KMS-11 (cell line): ENCODE measurements around the gene COPS4.

Source experiments
- H2AFZ ChIP-seq: fragments of 200-600 bp; sonication (generic); 2 replicates; pipeline ENCODE4 v1.6.1; 2016; ENCODE audit warnings: antibody characterized with exemption, mixed run types, low read depth
- H3K27ac ChIP-seq: fragments of 200-600 bp; sonication (generic); 2 replicates; pipeline ENCODE4 v1.6.1; 2016; ENCODE audit warnings: mild to moderate bottlenecking, mixed run types
- H3K27me3 ChIP-seq: fragments of 200-600 bp; sonication (generic); 2 replicates; pipeline ENCODE4 v1.6.1; 2017; ENCODE audit warnings: mild to moderate bottlenecking, low read depth, mixed run types, moderate library complexity; ENCODE audit not compliant: insufficient read depth
- H3K36me3 ChIP-seq: fragments of 200-600 bp; sonication (generic); 2 replicates; pipeline ENCODE4 v1.6.1; 2017; ENCODE audit warnings: mild to moderate bottlenecking, mixed run types; ENCODE audit not compliant: insufficient read depth
- H3K4me1 ChIP-seq: fragments of 200-600 bp; sonication (generic); 2 replicates; pipeline ENCODE4 v1.6.1; 2016; ENCODE audit warnings: mild to moderate bottlenecking, low read depth, mixed run types; ENCODE audit not compliant: poor library complexity, severe bottlenecking
- H3K4me2 ChIP-seq: fragments of 200-600 bp; sonication (generic); 2 replicates; pipeline ENCODE4 v1.7.0; 2016; ENCODE audit warnings: mild to moderate bottlenecking, mixed run types
- H3K4me3 ChIP-seq: fragments of 200-600 bp; sonication (generic); IDR thresholded peaks from 2 replicates; pipeline ENCODE4 v1.6.1; 2017; ENCODE audit warnings: low read depth, low read length, mixed read lengths; ENCODE audit not compliant: insufficient read depth
- H3K79me2 ChIP-seq: fragments of 200-600 bp; sonication (generic); 2 replicates; pipeline ENCODE4 v1.6.1; 2016; ENCODE audit warnings: low read depth, mixed run types; ENCODE audit not compliant: insufficient read depth
- H3K9ac ChIP-seq: fragments of 200-600 bp; sonication (generic); 2 replicates; pipeline ENCODE4 v1.6.1; 2016; ENCODE audit warnings: mild to moderate bottlenecking, mixed run types
- H4K20me1 ChIP-seq: fragments of 200-600 bp; sonication (generic); 2 replicates; pipeline ENCODE4 v1.6.1; 2016; ENCODE audit warnings: mild to moderate bottlenecking, mixed run types; ENCODE audit not compliant: insufficient read depth
- CTCF ChIP-seq: fragments of 200-600 bp; sonication (generic); conservative IDR thresholded peaks from 2 replicates; pipeline ENCODE4 v1.6.1; 2017; ENCODE audit warnings: low read depth, mild to moderate bottlenecking, antibody characterized with exemption, low read length, moderate library complexity, mixed read lengths

Gene COPS4

GRCh38 chr4:83089410-83090157, 54.6 kb downstream of the COPS4 start:
- Histone ChIP-seq H3K79me2 (no peaks in the 10 kb centered on the region), H3K27ac (no peak overlapping the region), H3K27me3 (no peaks in the 10 kb centered on the region), H3K36me3 (no peaks in the 10 kb centered on the region), H4K20me1 (no peaks in the 10 kb centered on the region), H3K4me2 (no peak overlapping the region), H3K4me3 (no peak overlapping the region), H3K9ac (no peak overlapping the region), H2AFZ (no peak overlapping the region), H3K4me1 (no peaks in the 10 kb centered on the region)
- TF ChIP-seq CTCF: no peak

- Histone ChIP-seq H3K79me2 (no peaks in the 10 kb centered on the region), H2AFZ (no peak overlapping the region), H3K27me3 (no peaks in the 10 kb centered on the region), H3K27ac (no peak overlapping the region), H3K4me3 (no peak overlapping the region), H3K4me2 (no peak overlapping the region), H4K20me1 (no peaks in the 10 kb centered on the region), H3K36me3 (no peaks in the 10 kb centered on the region), H3K9ac (no peak overlapping the region), H3K4me1 (peaks cover 6% of the 10 kb centered on the region)
- TF ChIP-seq CTCF: no peak
These were observed 58.2 kb downstream of the COPS4 start for GRCh38 chr4:83093060-83093640.

GRCh38 chr4:83096397-83096796, 61.4 kb downstream of the COPS4 start:
- Histone ChIP-seq H3K4me1 (peaks cover 6% of the 10 kb centered on the region), H3K36me3 (no peaks in the 10 kb centered on the region), H4K20me1 (no peaks in the 10 kb centered on the region), H3K79me2 (no peaks in the 10 kb centered on the region), H3K4me3 (no peak overlapping the region), H3K27ac (no peak overlapping the region), H3K27me3 (no peaks in the 10 kb centered on the region), H3K9ac (no peak overlapping the region), H2AFZ (no peak overlapping the region), H3K4me2 (no peak overlapping the region)
- no peak for TF ChIP-seq CTCF

GRCh38 chr4:83104991-83105390, 70.0 kb downstream of the COPS4 start:
- no peak overlapping the region for H3K27ac ChIP-seq
- no peaks in the 10 kb centered on the region for H4K20me1 ChIP-seq

More at GRCh38 chr4:83104991-83105390, 70.0 kb downstream of the COPS4 start:
- Histone ChIP-seq H3K9ac (no peak overlapping the region), H3K36me3 (no peaks in the 10 kb centered on the region), H2AFZ (no peak overlapping the region), H3K79me2 (no peaks in the 10 kb centered on the region), H3K4me1 (peaks cover 3% of the 10 kb centered on the region), H3K4me3 (no peak overlapping the region), H3K4me2 (no peak overlapping the region), H3K27me3 (no peaks in the 10 kb centered on the region)
- TF ChIP-seq CTCF: no peak
